HG03135 (cell line): ENCODE measurements around the gene KRI1.
A peak's percentile ranks its signal among the peaks of the same experiment; 100 is the strongest.
"Not testable (repeated sequence)": the region's sequence is repeated elsewhere in the genome, so short reads cannot be mapped to it uniquely, and the experiment has no call there.

Experiments
- ATAC-seq: cut with Tn5 transposase; IDR thresholded peaks from one replicate; pipeline ENCODE4 v1.9.1; 2021; ENCODE audit warnings: mild to moderate bottlenecking, moderate library complexity; ENCODE audit not compliant: unreplicated experiment

The KRI1 gene

DNA sequence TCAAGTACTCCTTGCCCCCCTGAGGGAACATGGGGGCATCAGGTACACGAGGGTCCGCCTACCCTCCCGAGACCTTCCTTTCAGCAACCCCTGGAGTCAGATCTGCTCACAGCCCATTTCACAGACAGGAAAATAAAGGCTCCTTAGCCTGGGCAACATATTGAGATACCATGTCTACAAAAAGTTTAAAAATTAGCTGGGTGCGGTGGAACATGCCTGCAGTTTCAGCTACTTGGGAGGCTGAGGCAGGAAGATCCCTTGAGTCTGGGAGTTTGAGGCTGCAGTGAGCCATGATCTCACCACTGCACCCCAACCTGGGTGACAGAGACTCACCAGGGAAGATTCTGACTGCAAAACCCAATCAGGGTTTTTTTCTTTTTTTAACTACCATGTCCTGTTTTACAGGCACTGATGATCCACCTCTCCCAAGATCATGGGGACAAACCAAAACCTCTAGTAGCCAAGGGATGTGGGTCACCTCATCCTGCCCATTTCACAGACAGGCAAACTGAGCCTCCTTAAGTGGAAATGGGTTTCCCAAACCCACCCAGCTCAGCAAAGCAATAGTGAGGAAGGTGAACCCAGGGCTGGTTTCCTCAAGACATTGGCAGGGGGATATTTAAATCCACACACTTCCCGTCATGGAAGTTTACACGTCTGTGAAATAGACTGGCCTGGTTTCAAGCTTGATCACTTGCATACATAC lies 9.4 kb upstream of the KRI1 start:
- ATAC-seq, result no peak

DNA sequence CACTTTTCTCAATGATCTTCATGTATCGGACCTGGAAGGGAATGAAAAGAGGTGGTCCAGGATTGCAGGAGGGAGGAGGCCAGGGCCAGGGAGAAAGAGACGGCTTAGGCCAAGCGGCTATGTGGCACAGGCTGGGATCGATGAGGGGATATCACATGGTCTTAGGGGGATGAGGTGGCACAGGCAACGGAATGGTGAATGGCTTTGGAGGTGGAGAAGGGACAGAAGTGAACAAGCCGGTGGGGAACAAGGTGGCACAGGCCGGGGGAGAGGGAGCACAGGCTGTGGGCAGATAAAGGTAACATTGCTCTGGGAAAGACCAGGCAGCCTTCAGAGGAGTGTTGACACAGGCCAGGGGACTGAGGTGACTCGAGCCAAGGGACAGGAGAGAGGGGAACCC lies 8.7 kb upstream of the KRI1 start:
- ATAC-seq, result no peak

DNA sequence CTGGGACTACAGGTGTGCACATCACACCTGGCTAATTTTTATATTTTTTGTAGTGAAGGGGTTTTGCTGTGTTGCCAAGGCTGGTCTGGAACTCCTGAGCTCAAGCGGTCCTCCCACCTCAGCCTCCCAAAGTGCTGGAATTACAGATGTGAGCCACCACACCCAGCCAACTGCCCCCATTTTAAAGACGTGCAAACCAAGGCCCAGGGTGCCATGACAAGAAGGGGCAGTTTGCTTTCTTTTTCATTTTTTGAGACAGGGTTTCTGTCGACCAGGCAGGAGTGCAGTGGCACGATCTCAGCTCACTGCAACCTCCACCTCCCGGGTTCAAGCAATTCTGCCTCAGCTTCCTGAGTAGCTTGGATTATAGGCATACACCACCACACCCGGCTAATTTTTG lies 8.0 kb upstream of the KRI1 start:
- ATAC-seq, result not testable (repeated sequence)

DNA sequence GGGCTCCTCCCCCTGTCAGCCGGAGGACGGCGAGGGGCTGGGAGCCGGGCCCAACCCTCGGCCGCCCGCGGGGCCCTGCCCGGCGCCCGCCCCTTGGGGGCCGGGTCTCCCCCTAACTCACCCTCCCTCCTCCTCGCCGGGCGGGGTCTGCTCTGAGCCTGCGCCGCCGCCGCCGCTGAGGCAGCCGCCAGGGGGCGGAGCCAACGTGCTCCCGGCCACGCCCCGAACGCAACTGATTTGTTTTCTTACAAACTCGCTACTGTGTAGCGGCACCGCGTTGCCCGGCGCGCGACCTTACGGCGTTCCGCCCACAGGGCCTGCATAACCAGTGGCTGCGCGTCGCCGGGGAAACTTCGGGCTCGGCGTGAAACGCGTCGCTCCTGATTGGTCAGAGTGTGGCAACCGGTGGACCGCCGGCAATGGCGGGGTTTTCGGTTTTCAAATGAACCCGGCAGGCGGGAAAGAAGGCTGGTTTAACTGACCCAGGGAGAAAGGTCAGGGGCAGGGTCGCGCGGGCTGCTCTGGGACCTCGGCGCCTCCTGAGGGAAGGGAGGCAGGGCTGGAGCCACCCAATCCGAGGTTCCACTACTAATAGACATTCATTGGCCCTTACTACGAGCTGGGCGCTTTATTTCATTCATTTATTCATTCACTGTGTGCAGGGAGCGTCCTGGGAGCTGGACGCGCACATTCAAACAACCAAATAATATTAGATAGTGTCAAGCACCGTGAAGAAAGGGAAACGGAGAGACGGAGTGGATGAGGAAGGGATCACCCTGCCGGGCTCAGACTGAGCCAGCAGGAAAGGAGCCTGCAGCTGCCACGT lies 3.2 kb upstream of the KRI1 start, which contains the start of gene CDKN2D:
TSS of gene CDKN2D (minus strand) at position 154 of the 826 bp plus-strand sequence. CDS start 326 bp downstream, outside the sequence.
- ATAC-seq, result peak; percentile 57

DNA sequence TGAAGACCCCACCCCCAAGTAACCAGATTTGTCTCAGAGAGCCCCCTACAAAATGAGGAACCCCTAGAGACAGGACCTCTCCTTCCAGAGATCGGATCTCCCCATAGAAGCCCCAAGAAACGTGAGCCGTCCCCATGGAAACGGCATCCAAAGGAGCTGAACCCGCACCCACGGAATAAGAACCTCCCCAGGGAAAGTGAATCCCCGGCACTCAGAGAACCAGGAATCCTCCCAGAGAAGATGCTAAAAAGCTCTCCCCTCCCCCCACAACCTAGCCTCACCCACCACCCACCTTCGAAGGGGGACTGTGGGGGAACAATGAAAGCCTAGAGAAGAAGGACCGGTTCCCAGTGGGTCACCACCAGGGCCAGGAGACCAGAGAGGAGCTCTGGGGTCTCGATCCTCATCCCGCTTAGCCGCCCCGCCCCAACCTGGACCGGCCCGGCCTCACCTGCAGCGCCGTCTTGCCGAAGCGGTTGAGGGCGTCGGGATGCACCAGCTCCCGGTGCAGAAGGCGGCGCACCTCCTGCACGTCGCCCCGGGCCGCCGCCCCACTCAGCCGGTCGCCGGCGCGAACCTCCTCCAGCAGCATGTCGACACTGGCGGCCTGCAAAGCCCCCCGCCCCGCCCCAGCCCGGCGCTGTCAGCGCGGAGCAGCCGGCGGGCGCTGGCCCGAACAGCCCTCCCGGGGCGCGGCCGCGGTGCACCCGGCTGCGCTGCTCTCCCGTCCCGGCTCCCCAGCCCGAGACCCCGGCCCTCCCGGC lies 2.4 kb upstream of the KRI1 start:
- peak; percentile 7 for ATAC-seq

DNA sequence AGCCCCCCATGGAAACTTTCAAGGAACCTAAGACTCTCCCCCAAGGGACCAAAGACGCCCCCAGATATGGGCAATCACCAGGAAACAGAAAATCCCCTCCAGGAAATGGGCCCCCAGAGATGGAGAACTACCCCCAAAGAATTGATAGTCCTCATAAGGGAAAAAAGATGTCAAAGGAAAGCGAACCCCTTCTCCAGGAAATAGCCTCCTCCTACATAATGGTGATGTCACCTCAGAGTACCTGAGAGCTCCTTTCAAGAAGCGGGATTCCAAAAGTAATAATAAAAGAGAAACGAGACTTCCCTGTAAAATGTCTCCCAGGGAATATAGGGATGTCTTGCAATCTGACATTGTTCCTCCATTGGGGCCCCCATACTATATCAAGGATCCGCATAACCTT lies 1.8 kb upstream of the KRI1 start:
- no peak for ATAC-seq

DNA sequence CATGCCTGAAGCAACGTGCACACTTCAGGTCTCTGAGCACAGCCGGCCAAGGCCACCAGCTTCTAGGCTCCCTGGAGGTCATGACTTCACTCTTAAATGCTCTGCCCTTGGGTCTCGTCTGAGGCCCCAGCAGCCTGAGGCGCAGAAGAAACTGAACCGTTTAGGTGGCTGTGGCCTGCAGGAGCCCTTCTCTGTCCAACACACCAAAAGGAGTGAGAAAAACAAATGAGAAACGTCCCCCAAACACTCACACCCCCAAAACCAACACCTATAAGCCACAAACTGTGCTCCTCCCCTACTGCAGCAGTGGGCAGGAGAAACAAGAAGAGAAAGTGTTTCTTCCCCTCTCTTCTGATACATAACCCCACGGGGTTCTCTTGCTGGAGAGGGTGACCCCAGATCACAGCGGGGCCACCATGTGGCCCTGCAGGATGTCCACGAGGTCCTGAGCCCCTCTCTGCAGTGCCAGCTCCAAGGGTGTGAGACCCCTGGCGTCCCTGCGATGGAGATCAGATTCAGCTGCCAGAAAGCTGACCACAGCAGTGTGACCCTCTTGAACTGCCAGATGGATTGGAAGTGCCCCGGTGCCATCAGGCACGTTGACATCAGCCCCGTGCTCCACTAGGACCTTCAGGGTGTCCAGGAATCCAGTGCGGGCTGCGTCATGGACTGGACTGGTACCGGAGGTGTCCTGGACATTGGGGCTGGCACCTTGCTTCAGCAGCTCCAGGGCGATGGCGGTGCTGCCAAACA lies 1.0 kb upstream of the KRI1 start:
- ATAC-seq, result peak; percentile 24

DNA sequence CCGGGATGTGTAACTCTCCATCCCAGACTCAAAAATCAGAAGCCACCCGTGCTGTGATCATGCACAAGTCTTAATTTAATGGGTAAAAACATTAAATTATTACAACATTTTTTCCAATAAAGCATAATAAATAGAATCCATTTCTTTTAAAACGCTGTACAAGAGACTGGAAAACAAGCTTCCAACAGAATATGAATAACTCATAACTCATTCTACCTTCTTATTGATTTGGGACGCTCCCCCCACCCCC lies 523 bp upstream of the KRI1 start:
- ATAC-seq, result no peak

DNA sequence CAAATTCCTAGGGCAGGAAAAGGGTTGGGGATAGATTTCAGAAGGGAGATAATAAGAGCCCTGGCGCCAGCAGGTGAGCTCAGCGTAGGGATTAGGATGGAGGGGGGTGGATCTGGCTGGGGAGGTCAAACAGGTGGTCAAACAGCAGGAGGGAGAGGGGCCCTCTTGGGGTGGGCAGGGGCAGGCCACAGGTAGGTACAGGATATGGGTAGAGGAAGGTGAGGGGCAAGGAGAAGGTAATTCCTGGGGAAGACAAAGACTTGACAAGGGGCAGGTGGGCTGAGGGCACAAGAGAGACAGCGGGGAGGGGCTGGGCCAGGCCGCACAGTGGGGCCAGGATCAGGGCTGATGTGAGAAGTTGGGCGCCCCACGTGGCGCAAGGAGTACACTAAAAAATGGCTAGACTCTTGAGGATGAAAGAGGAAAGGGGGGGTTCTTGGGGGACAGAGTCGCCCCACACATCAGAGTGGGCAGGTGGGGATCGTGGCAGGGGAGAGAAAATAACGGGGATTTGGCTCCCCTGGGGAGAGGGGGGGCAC lies 713 bp downstream of the KRI1 start:
- ATAC-seq, result no peak

DNA sequence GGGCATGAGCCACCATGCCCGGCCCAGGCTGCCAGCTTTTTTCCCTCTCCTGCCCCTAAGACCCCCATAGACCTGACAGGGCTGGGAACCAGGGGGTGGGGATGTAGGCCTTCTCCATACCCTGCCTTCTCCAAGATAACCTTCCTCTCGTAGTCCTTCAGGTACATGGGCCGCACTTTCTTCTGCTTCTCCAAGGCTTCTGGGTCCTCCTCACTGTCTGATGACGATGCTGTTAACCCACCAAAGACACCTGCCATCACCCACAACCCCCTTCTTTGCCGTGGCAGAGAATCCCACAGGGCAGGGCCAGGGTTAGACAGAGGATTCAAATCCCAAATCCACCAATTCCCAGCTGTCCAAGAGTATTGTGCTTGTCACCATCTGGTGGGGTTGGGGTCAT lies 3.2 kb downstream of the KRI1 start:
- ATAC-seq, result no peak

DNA sequence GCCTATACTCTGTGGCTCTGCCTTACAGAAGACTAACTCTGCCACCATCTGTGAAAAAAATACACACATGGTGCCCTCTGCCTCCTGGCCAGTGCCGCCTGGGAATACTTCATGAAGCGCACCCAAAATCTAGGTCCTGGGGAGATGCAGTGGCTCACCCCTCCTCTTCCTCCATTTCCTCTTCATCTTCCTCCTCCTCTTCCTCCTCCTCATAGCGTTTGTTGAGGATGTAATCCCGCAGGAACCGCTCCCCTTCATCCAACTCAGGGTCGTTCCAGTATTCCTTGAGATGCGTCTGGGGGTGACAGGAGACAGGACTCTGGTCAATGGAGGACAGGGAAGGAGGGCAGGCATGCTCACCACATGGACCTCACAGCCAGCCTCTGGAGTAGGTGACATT lies 5.7 kb downstream of the KRI1 start:
- ATAC-seq, result no peak

DNA sequence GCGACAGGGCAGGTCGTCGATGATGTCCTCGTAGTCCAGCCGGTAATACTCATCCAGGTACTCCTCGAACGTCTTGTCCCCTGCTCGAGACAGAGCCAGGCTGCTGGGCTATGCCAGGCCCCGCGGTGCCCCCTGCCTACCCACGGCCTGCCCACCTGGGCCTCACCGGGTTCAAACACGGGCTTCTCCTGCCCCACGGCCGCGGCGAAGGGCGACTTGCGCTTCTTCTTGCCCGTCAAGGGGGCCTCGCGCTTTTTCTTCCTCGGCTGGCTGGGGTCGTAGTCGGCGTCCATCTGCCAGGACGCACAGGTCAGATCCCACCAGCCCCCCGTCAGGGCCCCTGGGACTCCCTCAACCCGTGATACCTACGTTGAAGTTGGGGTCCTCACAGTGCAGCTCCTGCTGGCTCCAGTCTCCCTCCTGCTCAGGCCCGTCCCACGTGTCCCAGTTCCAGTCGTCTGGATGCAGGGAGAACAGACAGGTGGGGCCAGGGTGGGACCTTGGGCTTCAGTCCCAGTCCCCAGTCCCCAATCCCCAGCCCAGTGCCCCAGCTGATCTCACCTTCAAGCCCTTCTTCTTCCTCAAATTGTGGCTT lies 8.1 kb downstream of the KRI1 start:
- no peak for ATAC-seq

DNA sequence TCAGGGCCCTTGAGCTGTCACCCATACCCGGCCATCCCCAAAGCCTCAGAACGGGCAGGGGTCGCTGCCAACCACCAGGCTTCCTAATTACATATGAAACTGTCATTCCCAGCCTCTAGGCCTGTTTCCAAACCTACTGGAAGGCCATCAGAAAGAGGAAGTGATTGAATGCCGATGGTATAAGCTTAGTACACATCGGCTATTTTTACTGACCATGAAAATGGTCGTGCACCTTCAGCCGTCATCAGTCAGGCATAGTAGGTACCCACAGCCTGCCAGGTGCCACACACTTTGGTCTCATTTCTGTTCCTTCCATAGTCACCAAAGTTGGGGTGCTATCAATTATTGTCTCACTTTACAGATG lies 10.2 kb downstream of the KRI1 start:
- no peak for ATAC-seq

DNA sequence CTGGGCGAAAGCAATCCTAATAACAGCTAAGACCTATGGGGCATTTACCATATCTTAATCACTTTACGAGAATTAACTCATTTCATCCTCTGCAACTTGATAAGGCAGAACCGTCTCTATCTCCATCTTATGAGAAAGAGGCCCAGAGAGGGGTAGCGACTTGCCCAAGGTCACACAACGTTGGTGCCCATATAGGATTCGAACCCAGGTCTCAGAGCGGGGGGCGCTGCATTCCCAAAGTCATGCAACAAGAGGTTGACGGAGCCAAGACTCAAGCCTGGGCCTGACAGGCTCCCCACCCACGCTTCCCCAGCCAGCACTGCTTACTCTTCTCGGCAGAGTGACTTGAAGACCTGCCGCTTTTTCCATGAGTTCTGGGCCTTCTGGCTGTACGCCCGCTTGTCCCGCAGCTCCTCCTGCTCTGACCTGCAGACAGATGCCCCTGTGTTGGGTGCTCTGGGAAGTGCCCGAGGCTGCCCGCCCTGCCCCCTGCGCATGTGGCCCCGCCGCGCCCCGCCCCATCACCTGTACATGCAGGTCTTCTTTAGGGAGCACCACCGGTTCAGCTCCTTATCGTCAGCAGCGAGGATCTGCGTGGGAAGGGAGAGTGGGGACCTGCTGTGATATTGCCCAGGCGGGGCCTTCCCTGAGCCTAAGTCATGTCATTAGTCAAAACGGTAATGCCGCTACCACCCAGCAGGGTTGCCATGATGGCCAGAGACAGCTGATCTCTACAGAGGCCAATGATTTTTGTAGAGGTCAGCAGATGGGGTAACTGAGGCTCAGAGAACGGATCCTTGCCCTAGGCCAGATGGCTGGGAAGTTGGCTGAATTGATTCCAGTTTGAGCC lies 10.8 kb downstream of the KRI1 start:
- ATAC-seq, result no peak

DNA sequence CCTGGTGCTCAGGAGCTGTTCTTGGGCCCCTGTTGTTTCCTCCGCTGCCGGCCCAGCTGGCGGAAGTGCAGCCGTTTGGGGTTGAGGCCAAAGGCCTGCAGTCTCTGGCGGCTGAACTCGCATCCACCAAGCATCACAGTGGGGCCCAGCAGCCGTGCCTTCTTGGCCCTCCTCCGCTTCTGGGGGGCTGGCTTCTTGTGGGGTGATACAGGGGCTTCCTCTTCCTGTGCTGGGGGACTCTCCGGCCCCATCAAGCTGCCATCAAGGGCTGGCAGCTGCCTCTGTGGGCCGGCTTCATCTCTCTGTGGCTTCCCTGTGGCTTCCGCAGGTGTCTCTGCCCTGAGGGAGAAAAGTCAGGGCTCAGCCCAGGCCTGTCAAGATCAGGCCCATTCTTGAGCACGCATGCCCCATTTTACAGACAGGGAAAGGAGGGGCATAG lies 11.8 kb downstream of the KRI1 start:
- ATAC-seq, result peak; percentile 49

DNA sequence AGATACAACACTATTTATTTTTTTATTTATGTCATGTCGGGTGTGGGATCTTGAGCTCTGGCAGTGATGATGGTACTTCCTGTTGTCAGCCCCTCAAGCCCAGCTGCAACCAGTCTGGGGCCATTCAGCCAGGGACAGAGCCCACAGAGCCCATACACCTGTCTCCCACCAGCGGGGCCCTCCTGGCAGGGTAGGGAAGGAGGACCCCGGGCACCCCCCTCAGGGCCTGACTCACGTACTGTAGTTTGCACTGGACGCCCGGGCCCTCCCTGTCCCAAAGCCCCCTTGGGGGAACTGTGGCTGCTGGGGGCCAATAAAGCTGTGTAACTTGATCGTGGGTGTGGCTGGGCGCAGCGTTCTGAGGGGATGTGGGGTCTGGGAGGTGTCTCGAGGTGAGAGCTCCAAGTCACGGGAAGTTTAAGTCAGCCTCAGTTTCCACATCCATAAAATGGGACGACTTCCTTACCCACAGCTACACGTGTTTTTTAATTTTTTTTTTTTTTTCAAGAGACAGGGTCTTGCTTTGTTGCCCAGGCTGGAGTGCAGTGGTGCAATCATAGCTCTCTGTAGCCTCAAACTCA lies 12.6 kb downstream of the KRI1 start:
- no peak for ATAC-seq

DNA sequence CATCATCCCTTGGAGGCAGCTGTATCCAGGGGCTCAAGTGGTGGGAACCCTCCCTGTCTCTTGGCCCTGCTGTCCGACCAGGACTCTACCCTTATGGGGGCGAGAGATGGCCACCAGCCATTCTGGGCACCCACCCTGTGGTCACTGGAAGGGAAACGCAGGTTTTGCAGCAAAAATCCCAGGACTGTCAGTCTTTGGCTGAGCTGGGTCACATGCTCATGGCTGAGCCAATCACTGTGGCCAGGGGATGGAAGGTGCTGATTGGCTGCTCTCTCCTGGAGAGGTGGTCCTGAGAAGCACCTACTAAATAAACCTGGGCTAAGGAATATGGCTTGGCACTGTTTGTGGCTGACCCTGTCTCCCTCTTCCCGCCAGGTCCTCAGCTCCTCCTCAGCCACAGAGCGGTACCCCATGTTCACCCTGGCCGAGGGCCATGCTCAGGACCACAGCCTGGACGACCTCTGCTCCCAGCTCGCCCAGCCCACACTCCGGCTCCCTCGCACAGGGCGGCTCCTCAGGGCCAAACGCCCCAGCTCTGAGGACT lies 13.2 kb downstream of the KRI1 start:
- ATAC-seq, result no peak

DNA sequence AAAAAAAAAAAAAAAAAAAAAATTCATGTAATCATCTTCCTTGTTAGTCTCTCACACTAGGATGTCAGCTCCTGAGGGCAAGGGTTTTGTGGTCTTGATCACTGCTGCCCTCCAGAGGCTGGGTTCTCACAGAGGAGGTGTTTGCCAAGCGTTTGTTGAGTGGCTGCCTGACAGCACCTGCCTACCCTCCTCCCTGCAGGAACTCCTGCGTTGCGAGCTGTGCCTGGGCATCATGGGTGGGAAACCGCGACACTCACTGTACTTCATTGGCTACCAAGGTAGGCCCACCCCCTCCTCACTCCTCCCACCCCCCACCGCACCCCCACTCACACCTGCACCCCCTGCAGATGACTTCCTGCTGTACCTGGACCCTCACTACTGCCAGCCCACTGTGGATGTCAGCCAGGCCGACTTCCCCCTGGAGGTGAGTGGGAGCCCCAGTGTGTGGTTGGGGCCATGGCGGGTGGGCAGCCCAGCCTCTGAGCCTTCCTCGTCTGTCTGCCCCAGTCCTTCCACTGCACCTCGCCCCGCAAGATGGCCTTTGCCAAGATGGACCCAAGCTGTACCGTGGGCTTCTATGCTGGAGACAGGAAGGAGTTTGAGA lies 14.0 kb downstream of the KRI1 start:
- ATAC-seq, result no peak

DNA sequence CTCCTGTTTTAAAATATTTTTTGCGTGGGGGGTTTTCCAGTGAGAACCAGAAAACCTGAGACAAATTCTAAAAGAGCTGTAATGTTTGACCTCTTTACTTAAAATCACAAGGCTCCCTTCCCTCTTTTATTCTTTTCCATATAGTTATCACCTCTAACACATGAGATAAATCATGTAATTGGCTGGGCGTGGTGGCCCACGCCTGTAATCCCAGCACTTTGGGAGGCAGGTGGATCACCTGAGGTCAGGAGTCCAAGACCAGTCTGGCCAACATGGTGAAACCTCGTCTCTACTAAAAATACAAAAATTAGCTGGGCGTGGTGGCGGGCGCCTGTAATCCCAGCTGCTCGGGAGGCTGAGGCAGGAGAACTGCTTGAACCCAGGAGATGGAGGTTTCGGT lies 14.8 kb downstream of the KRI1 start:
- not testable (repeated sequence) for ATAC-seq
